ENCODE data around the gene CACNG4.

Gene CACNG4

GRCh38 chr17:67078292-67078691, 113.8 kb downstream of the CACNG4 start:
- ChIA-PET POLR2A (no interaction called here), CTCF (no interaction called here)
- DNase-seq (ENCODE audit: low read depth, low spot score) = no peak
- TF ChIP-seq CTCF (IDR thresholded peaks at IDR 0.05; ENCODE audit: insufficient read depth, low read length, missing control alignments) = no peak
- H3K4me3 ChIP-seq (ENCODE audit: low read depth, low read length) = no peak overlapping the region

GRCh38 chr17:67079491-67079890, 115.0 kb downstream of the CACNG4 start:
- CTCF ChIA-PET = no interaction called here
- POLR2A ChIA-PET = no interaction called here
- no peak overlapping the region for H3K4me3 ChIP-seq (ENCODE audit: low read depth, low read length)
- no peak for TF ChIP-seq CTCF (IDR thresholded peaks at IDR 0.05; ENCODE audit: insufficient read depth, low read length, missing control alignments)
- no peak for DNase-seq (ENCODE audit: low read depth, low spot score)

- DNase-seq (ENCODE audit: low read depth, low spot score) = no peak
- ChIA-PET POLR2A (no interaction called here), CTCF (interaction anchor here (0.8 to 1.4 kb wide), 2 partner anchors 11 to 12 kb away, joined by 4 read pairs; no protein-coding TSS in a partner anchor)
- no peak for TF ChIP-seq CTCF (IDR thresholded peaks at IDR 0.05; ENCODE audit: insufficient read depth, low read length, missing control alignments)
- H3K4me3 ChIP-seq (ENCODE audit: low read depth, low read length) = no peak overlapping the region
Observed at GRCh38 chr17:67080804-67081203, 116.3 kb downstream of the CACNG4 start.

GRCh38 chr17:67082107-67082506, 117.6 kb downstream of the CACNG4 start:
- no peak for TF ChIP-seq CTCF (IDR thresholded peaks at IDR 0.05; ENCODE audit: insufficient read depth, low read length, missing control alignments)
- ChIA-PET CTCF (interaction anchor here (0.8 to 1.4 kb wide), 2 partner anchors 9 to 16 kb away, joined by 3 to 4 read pairs; no protein-coding TSS in a partner anchor), POLR2A (no interaction called here)
- H3K4me3 ChIP-seq (ENCODE audit: low read depth, low read length) = no peak overlapping the region
- DNase-seq (ENCODE audit: low read depth, low spot score) = no peak
